ENCODE results near the gene TAGAP.

The TAGAP gene

GRCh38 chr6:158988477-158988876, 56.3 kb downstream of the TAGAP start:
- POLR2A ChIA-PET, result no interaction called here
- DNase-seq (ENCODE audit: low read depth, low spot score), result no peak
- no peak overlapping the region for H3K4me3 ChIP-seq (ENCODE audit: low read depth, low read length)
- CTCF ChIA-PET, result interaction anchor here (0.6 to 1.5 kb wide), 5 partner anchors 9 to 298 kb away, joined by 3 to 7 read pairs (median 4); no protein-coding TSS in a partner anchor
- TF ChIP-seq, protein P1, sequence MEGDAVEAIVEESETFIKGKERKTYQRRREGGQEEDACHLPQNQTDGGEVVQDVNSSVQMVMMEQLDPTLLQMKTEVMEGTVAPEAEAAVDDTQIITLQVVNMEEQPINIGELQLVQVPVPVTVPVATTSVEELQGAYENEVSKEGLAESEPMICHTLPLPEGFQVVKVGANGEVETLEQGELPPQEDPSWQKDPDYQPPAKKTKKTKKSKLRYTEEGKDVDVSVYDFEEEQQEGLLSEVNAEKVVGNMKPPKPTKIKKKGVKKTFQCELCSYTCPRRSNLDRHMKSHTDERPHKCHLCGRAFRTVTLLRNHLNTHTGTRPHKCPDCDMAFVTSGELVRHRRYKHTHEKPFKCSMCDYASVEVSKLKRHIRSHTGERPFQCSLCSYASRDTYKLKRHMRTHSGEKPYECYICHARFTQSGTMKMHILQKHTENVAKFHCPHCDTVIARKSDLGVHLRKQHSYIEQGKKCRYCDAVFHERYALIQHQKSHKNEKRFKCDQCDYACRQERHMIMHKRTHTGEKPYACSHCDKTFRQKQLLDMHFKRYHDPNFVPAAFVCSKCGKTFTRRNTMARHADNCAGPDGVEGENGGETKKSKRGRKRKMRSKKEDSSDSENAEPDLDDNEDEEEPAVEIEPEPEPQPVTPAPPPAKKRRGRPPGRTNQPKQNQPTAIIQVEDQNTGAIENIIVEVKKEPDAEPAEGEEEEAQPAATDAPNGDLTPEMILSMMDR (IDR thresholded peaks at IDR 0.05; ENCODE audit: insufficient read depth, low read length, missing control alignments), result no peak

DNA sequence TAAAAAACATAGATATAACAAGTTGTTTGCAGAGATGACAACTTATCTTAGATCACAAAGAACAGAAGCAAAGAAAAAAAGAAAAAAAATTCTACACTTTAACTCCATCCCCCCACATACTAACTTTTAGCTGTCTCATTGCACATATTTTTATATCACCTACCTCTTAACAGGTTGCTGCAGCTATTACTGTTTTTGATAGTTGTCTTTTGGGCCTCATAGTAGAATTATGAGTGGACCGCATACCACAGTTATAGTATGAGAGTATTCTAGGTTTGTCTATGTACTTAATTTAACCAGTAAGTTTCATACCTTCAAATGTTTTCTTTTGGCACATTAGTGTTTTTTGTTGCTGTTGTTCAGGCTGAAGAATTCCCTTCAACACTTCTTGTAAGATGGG, 57.1 kb downstream of the TAGAP start:
- no peak for DNase-seq (ENCODE audit: low read depth, low spot score)
- TF ChIP-seq, protein P1 (IDR thresholded peaks at IDR 0.05; ENCODE audit: insufficient read depth, low read length, missing control alignments), result no peak
- no peak overlapping the region for H3K4me3 ChIP-seq (ENCODE audit: low read depth, low read length)
- ChIA-PET CTCF (interaction anchor here (0.9 to 1.5 kb wide), 4 partner anchors 8 to 297 kb away, joined by 3 to 7 read pairs (median 4); no protein-coding TSS in a partner anchor), POLR2A (no interaction called here)

All from AG04449 (cell line).